IMR-90 (cell line): ENCODE results near the gene MOB3B. TPM values are rescaled to one million over a fixed set of nuclear protein-coding genes. Genes with fewer than 3 reads are reported as not detected.

ENCODE experiments used
- ATAC-seq: fragments of 200-7000 bp; cut with Tn5 transposase; 2 replicates; pipeline ENCODE4 v1.9.1; 2020; ENCODE audit warnings: low read depth, mild to moderate bottlenecking, moderate library complexity
- BruUV-seq: library from RNA; stranded (reverse); fragments of 400-500 nt; replicated peaks from 2 replicates; lab custom pipeline; 2021; lab: Mats Ljungman, UMichigan
- CTCF ChIA-PET: fragments of 300-600 bp; formaldehyde crosslinking; extraction: SDS; loops from one replicate; lab custom pipeline; 2021; ENCODE audit warnings: antibody characterized with exemption; lab: Yijun Ruan, JAX
- POLR2A ChIA-PET: fragments of 300-600 bp; sonication (Branson Sonifier 250); formaldehyde crosslinking; loops from one replicate; lab custom pipeline; 2022; ENCODE audit warnings: antibody characterized with exemption; ENCODE audit not compliant: unreplicated experiment; lab: Charles Lee
- DNase-seq: peaks from one replicate; pipeline ENCODE4 v3.0.0; 2013
- H2AFZ ChIP-seq: replicated peaks from 2 replicates; pipeline ENCODE3; 2013; ENCODE audit warnings: low read length, mild to moderate bottlenecking; ENCODE audit not compliant: poor library complexity
- H2AK5ac ChIP-seq: 2 replicates; pipeline ENCODE4 v1.6.1; 2013; ENCODE audit warnings: low read depth, low read length, inconsistent platforms
- H2AK9ac ChIP-seq: replicated peaks from 2 replicates; pipeline ENCODE3; 2013; ENCODE audit warnings: mild to moderate bottlenecking, low read depth, low read length, moderate library complexity; ENCODE audit not compliant: poor library complexity
- H2BK120ac ChIP-seq: 2 replicates; pipeline ENCODE4 v1.6.1; 2013; ENCODE audit warnings: low read depth, low read length, inconsistent platforms
- H2BK15ac ChIP-seq: 3 replicates; pipeline ENCODE4 v1.6.1; 2013; ENCODE audit warnings: low read depth, low read length, inconsistent platforms
- H2BK20ac ChIP-seq: 2 replicates; pipeline ENCODE4 v1.6.1; 2013; ENCODE audit warnings: low read depth, mild to moderate bottlenecking, inconsistent platforms, low read length, moderate library complexity
- H2BK5ac ChIP-seq: 2 replicates; pipeline ENCODE4 v1.6.1; 2013; ENCODE audit warnings: mild to moderate bottlenecking, low read depth, low read length, inconsistent platforms; ENCODE audit not compliant: poor library complexity, severe bottlenecking
- H3K14ac ChIP-seq: replicated peaks from 2 replicates; pipeline ENCODE4 v1.6.1; 2013; ENCODE audit warnings: low read depth, low read length, inconsistent platforms
- H3K18ac ChIP-seq: 2 replicates; pipeline ENCODE4 v1.6.1; 2013; ENCODE audit warnings: low read depth, low read length, control low read depth
- H3K23ac ChIP-seq: 2 replicates; pipeline ENCODE4 v1.6.1; 2013; ENCODE audit warnings: low read depth, low read length, inconsistent platforms
- H3K27ac ChIP-seq: 2 replicates; pipeline ENCODE4 v1.5.1; 2013; ENCODE audit warnings: mild to moderate bottlenecking, control low read depth, low read length; ENCODE audit not compliant: insufficient read depth
- H3K27me3 ChIP-seq: 2 replicates; pipeline ENCODE4 v1.6.1; 2013; ENCODE audit warnings: low read length; ENCODE audit not compliant: control insufficient read depth, insufficient read depth
- H3K36me3 ChIP-seq: 2 replicates; pipeline ENCODE4 v1.6.1; 2013; ENCODE audit warnings: low read length, mixed read lengths; ENCODE audit not compliant: control insufficient read depth, insufficient read depth
- H3K4ac ChIP-seq: 2 replicates; pipeline ENCODE4 v1.6.1; 2013; ENCODE audit warnings: low read depth, low read length, inconsistent platforms
- H3K4me1 ChIP-seq: 2 replicates; pipeline ENCODE4 v1.6.1; 2013; ENCODE audit warnings: low read length, mixed read lengths; ENCODE audit not compliant: control insufficient read depth, insufficient read depth
- H3K4me2 ChIP-seq: 2 replicates; pipeline ENCODE4 v1.6.1; 2013; ENCODE audit warnings: low read depth, mild to moderate bottlenecking, control low read depth, low read length, moderate library complexity
- H3K4me3 ChIP-seq: 2 replicates; pipeline ENCODE4 v1.5.1; 2013; ENCODE audit warnings: low read depth, mild to moderate bottlenecking, control low read depth, low read length, moderate library complexity; ENCODE audit not compliant: insufficient read depth
- H3K56ac ChIP-seq: 2 replicates; pipeline ENCODE4 v1.6.1; 2013; ENCODE audit warnings: low read length, inconsistent platforms; ENCODE audit not compliant: insufficient read depth; ENCODE audit errors: extremely low read depth
- H3K79me1 ChIP-seq, 2 experiments: 2 replicates each; pipeline ENCODE4 v1.6.1; 2013; ENCODE audit warnings: low read length in 2 of 2, inconsistent platforms in 1 of 2, low read depth in 1 of 2
- H3K9ac ChIP-seq: 2 replicates; pipeline ENCODE4 v1.6.1; 2013; ENCODE audit warnings: low read depth, low read length, control low read depth
- H3K9me1 ChIP-seq: 2 replicates; pipeline ENCODE4 v1.6.1; 2013; ENCODE audit warnings: low read length, inconsistent platforms; ENCODE audit not compliant: insufficient read depth
- H3K9me3 ChIP-seq: 2 replicates; pipeline ENCODE4 v1.6.1; 2013; ENCODE audit warnings: low read length; ENCODE audit not compliant: control insufficient read depth, insufficient read depth
- H4K20me1 ChIP-seq: 2 replicates; pipeline ENCODE4 v1.6.1; 2013; ENCODE audit warnings: low read length, inconsistent platforms; ENCODE audit not compliant: insufficient read depth
- H4K5ac ChIP-seq: 2 replicates; pipeline ENCODE4 v1.6.1; 2013; ENCODE audit warnings: mild to moderate bottlenecking, low read depth, low read length, control low read depth
- H4K8ac ChIP-seq, 2 experiments: 2 replicates each; pipeline ENCODE4 v1.6.1; 2013; ENCODE audit warnings: low read depth in 2 of 2, low read length in 2 of 2, control low read depth in 1 of 2, inconsistent platforms in 1 of 2
- H4K91ac ChIP-seq: 2 replicates; pipeline ENCODE4 v1.6.1; 2013; ENCODE audit warnings: low read depth, low read length, inconsistent platforms; ENCODE audit not compliant: insufficient read depth
- BHLHE40 ChIP-seq: fragments of 150-350 bp; IDR thresholded peaks from 2 replicates; pipeline ENCODE4 v1.6.1; 2016; ENCODE audit warnings: mild to moderate bottlenecking, low read depth, low read length
- CEBPB ChIP-seq: IDR thresholded peaks from 2 replicates; pipeline ENCODE4 v1.6.1; 2012; ENCODE audit warnings: low read depth, low read length, improper control_type of control experiment
- CHD1 ChIP-seq: IDR thresholded peaks from 2 replicates; pipeline ENCODE4 v1.6.1; 2012; ENCODE audit warnings: low read depth, low read length, improper control_type of control experiment
- FOS ChIP-seq: fragments of 150-350 bp; IDR thresholded peaks from 2 replicates; pipeline ENCODE4 v1.6.1; 2016; ENCODE audit warnings: low read depth, low read length
- MAFK ChIP-seq: IDR thresholded peaks from 2 replicates; pipeline ENCODE4 v1.6.1; 2012; ENCODE audit warnings: low read depth, low read length, improper control_type of control experiment
- MAZ ChIP-seq: IDR thresholded peaks from 2 replicates; pipeline ENCODE4 v1.6.1; 2012; ENCODE audit warnings: low read depth, mild to moderate bottlenecking, low read length, improper control_type of control experiment, moderate library complexity, borderline replicate concordance
- MXI1 ChIP-seq: IDR thresholded peaks from 2 replicates; pipeline ENCODE4 v1.6.1; 2012; ENCODE audit warnings: low read depth, mild to moderate bottlenecking, low read length, moderate library complexity, borderline replicate concordance
- NFE2L2 ChIP-seq: fragments of 150-350 bp; IDR thresholded peaks from 2 replicates; pipeline ENCODE4 v1.6.1; 2016; ENCODE audit warnings: low read depth, mild to moderate bottlenecking, low read length
- POLR2A ChIP-seq: IDR thresholded peaks from 2 replicates; pipeline ENCODE4 v1.6.1; 2012; ENCODE audit warnings: mild to moderate bottlenecking, low read depth, low read length
- RAD21 ChIP-seq: IDR thresholded peaks from 2 replicates; pipeline ENCODE4 v1.6.1; 2012; ENCODE audit warnings: low read length, improper control_type of control experiment
- RCOR1 ChIP-seq: IDR thresholded peaks from 2 replicates; pipeline ENCODE4 v1.6.1; 2012; ENCODE audit warnings: mild to moderate bottlenecking, low read length, improper control_type of control experiment; ENCODE audit not compliant: insufficient replicate concordance
- RFX5 ChIP-seq: IDR thresholded peaks from 2 replicates; pipeline ENCODE4 v1.8.0; 2012; ENCODE audit warnings: low read depth, mild to moderate bottlenecking, low read length, moderate library complexity
- SMC3 ChIP-seq: fragments of 150-350 bp; IDR thresholded peaks from 2 replicates; pipeline ENCODE4 v1.6.1; 2016; ENCODE audit warnings: low read depth, mild to moderate bottlenecking, antibody characterized with exemption, low read length, moderate library complexity
- WGBS, 2 experiments: methylation state at CpG; one replicate each; pipeline versions ENCODE4 v1.1.5 to v1.1.7; 2013; ENCODE audit warnings: missing lambda C conversion rate in 2 of 2; ENCODE audit not compliant: insufficient read length in 1 of 2; ENCODE audit errors: extremely low coverage in 2 of 2; 5-methylcytosine and 5-hydroxymethylcytosine counted together
- dilution Hi-C: fragments of 300-500 bp; cut with HindIII; formaldehyde crosslinking; loops from one replicate; pipeline ENCODE4 v1.14.3; 2018; ENCODE audit warnings: low sequenced_read_pairs; ENCODE audit not compliant: unreplicated experiment
- in situ Hi-C: fragments of 300-500 bp; cut with MboI; formaldehyde crosslinking; loops from 3 replicates; pipeline ENCODE4 v1.14.3; 2019; ENCODE audit warnings: low sequenced_read_pairs, inconsistent platforms, mixed read lengths
- intact Hi-C: fragments of 100-400 bp; cut with micrococcal nuclease; formaldehyde crosslinking; loops from 2 replicates; pipeline ENCODE4 v1.10.0; 2022
- polyA plus RNA-seq, 3 experiments: library from polyadenylated mRNA; depleted of rRNA; stranded (reverse); fragments of >200 nt; gene quantifications; 2 replicates each; pipeline ENCODE4 v1.2.3, GENCODE V29; 2012; ENCODE audit warnings: low replicate concordance in 1 of 3
- total RNA-seq: library from RNA; depleted of rRNA; stranded (reverse); fragments of >200 nt; gene quantifications from 2 replicates; pipeline ENCODE4 v1.2.3, GENCODE V29; 2012
- TF ChIP-seq, protein P1 (sequence below): fragments of 150-350 bp; IDR thresholded peaks from 2 replicates; pipeline ENCODE4 v1.6.1; 2016; ENCODE audit warnings: low read depth, mild to moderate bottlenecking, low read length, moderate library complexity, borderline replicate concordance
- TF ChIP-seq, protein P2 (sequence below): conservative IDR thresholded peaks from 2 replicates; pipeline ENCODE4 v1.5.1; 2012; ENCODE audit warnings: mild to moderate bottlenecking, low read depth, low read length, improper control_type of control experiment
- TF ChIP-seq, protein P3 (sequence below): fragments of 150-350 bp; IDR thresholded peaks from 2 replicates; pipeline ENCODE4 v1.6.1; 2017; ENCODE audit warnings: mild to moderate bottlenecking, antibody characterized with exemption, low read length, low read depth

Gene MOB3B
- total and polyA plus RNA-seq, 2 of the 4 experiments (the other 2 are of a cell fraction), result under 0.01 to 0.02 TPM

DNA sequence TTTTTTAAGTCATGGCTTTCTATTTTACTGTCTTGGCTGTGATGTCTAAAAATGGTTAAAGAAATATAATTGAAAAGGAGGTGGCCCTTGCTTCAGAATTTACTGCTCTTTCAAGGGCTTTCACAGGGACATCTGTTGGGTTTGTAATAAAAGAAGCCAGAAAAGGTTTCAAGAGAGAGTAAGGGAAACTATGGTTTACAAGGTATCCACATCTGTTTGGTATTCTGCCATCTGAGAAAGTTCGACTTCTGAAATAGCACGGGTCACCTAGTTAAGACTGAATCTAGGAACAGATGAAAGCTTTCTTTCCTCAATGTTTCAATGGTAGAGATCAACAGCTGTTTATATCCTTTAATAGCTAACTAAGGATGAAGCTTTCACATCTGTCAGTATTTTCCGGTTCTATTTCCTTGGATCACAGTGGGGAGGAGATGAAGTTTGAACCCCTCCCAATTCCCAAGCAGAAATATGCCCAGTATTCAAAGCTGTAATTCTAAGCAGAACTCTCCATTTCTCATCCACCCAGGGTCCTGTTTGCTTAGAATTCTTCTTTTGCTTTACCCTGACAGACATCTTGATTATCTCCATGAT, 78.3 kb downstream of the MOB3B start:
- Histone ChIP-seq H2AK5ac (no peak overlapping the region), H3K79me1 (no peaks in the 10 kb centered on the region), H3K4me2 (no peak overlapping the region), H3K27me3 (no peaks in the 10 kb centered on the region), H3K36me3 (no peaks in the 10 kb centered on the region), H4K91ac (no peak overlapping the region), H2BK5ac (no peak overlapping the region), H3K9me3 (no peaks in the 10 kb centered on the region), H2BK120ac (no peak overlapping the region), H3K4me3 (no peak overlapping the region), H3K27ac (no peak overlapping the region), H2BK20ac (no peak overlapping the region), H3K18ac (no peak overlapping the region), H4K5ac (no peak overlapping the region), H4K20me1 (no peaks in the 10 kb centered on the region), H2AFZ (no peak overlapping the region), H3K23ac (no peak overlapping the region), H3K9ac (no peak overlapping the region), H3K4me1 (no peaks in the 10 kb centered on the region), H2BK15ac (no peak overlapping the region), H2AK9ac (no peak overlapping the region), H3K56ac (no peak overlapping the region), H3K4ac (no peak overlapping the region), H4K8ac (no peak overlapping the region), H3K9me1 (no peaks in the 10 kb centered on the region), H3K14ac (no peak overlapping the region)
- WGBS, 2 experiments, result no CpG with 5 or more reads among the region's 3 CpGs
- POLR2A ChIA-PET, result no interaction called here
- dilution Hi-C loops, result no loop called here
- in situ Hi-C loops, result no loop called here
- ATAC-seq (no peak), DNase-seq (no peak)
- no TSS peak for BruUV-seq
- intact Hi-C loops, result no loop called here
- CTCF ChIA-PET, result interaction anchor here (1.2 kb wide), 1 partner anchor 10 kb away, joined by 3 read pairs; no protein-coding TSS in a partner anchor
- TF ChIP-seq SMC3 (no peak), RFX5 (no peak), CEBPB (no peak), RAD21 (no peak), BHLHE40 (no peak), NFE2L2 (no peak), MXI1 (no peak), FOS (no peak), CHD1 (no peak), MAFK (no peak), RCOR1 (no peak), POLR2A (no peak), MAZ (no peak)
- TF ChIP-seq, protein P1, sequence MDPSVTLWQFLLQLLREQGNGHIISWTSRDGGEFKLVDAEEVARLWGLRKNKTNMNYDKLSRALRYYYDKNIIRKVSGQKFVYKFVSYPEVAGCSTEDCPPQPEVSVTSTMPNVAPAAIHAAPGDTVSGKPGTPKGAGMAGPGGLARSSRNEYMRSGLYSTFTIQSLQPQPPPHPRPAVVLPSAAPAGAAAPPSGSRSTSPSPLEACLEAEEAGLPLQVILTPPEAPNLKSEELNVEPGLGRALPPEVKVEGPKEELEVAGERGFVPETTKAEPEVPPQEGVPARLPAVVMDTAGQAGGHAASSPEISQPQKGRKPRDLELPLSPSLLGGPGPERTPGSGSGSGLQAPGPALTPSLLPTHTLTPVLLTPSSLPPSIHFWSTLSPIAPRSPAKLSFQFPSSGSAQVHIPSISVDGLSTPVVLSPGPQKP, result no peak
- TF ChIP-seq, protein P2, sequence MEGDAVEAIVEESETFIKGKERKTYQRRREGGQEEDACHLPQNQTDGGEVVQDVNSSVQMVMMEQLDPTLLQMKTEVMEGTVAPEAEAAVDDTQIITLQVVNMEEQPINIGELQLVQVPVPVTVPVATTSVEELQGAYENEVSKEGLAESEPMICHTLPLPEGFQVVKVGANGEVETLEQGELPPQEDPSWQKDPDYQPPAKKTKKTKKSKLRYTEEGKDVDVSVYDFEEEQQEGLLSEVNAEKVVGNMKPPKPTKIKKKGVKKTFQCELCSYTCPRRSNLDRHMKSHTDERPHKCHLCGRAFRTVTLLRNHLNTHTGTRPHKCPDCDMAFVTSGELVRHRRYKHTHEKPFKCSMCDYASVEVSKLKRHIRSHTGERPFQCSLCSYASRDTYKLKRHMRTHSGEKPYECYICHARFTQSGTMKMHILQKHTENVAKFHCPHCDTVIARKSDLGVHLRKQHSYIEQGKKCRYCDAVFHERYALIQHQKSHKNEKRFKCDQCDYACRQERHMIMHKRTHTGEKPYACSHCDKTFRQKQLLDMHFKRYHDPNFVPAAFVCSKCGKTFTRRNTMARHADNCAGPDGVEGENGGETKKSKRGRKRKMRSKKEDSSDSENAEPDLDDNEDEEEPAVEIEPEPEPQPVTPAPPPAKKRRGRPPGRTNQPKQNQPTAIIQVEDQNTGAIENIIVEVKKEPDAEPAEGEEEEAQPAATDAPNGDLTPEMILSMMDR, result no peak
- TF ChIP-seq, protein P3, sequence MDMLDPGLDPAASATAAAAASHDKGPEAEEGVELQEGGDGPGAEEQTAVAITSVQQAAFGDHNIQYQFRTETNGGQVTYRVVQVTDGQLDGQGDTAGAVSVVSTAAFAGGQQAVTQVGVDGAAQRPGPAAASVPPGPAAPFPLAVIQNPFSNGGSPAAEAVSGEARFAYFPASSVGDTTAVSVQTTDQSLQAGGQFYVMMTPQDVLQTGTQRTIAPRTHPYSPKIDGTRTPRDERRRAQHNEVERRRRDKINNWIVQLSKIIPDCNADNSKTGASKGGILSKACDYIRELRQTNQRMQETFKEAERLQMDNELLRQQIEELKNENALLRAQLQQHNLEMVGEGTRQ, result no peak
